Lung (tissue), 12 donors: ENCODE results near the gene NSMCE3. TPM values are rescaled to one million over a fixed set of nuclear protein-coding genes. Genes with fewer than 3 reads are reported as not detected.

ENCODE experiments used
- ATAC-seq: fragments of 200-7000 bp; cut with Tn5 transposase; one replicate; pipeline ENCODE4 v1.9.1; 2020; ENCODE audit warnings: moderate number of reproducible peaks; ENCODE audit not compliant: insufficient read depth, low FRiP score
- DNase-seq, 3 donors: peaks; one replicate each; pipeline ENCODE4 v3.0.0-alpha.2; 2013 to 2017
- H3K27ac ChIP-seq, 2 donors: one replicate each; pipeline ENCODE4 v1.5.1; 2013; ENCODE audit warnings: mild to moderate bottlenecking in 2 of 2, moderate library complexity in 2 of 2, control low read depth in 1 of 2, inconsistent platforms in 1 of 2, low read depth in 1 of 2, low read length in 1 of 2
- H3K27me3 ChIP-seq, 3 donors: one replicate each; pipeline ENCODE4 v1.5.1; 2013; ENCODE audit warnings: low read length in 2 of 3; ENCODE audit not compliant: control insufficient read depth in 3 of 3, insufficient read depth in 3 of 3
- H3K36me3 ChIP-seq, 4 donors: one replicate each; pipeline ENCODE4 v1.5.1; 2013; ENCODE audit warnings: low read length in 4 of 4, mild to moderate bottlenecking in 1 of 4, moderate library complexity in 1 of 4; ENCODE audit not compliant: control insufficient read depth in 4 of 4, insufficient read depth in 4 of 4
- H3K4me1 ChIP-seq, 5 donors: one replicate each; pipeline ENCODE4 v1.5.1; 2013; ENCODE audit warnings: low read length in 5 of 5, mild to moderate bottlenecking in 2 of 5, moderate library complexity in 1 of 5; ENCODE audit not compliant: control insufficient read depth in 5 of 5, insufficient read depth in 5 of 5
- H3K4me3 ChIP-seq: one replicate; pipeline ENCODE4 v1.5.1; 2013; ENCODE audit warnings: mild to moderate bottlenecking, control low read depth, moderate library complexity
- H3K9ac ChIP-seq, 2 donors: one replicate each; pipeline ENCODE4 v1.5.1; 2013; ENCODE audit warnings: low read length in 2 of 2, control low read depth in 1 of 2; ENCODE audit not compliant: insufficient read depth in 1 of 2
- H3K9me3 ChIP-seq, 4 donors: one replicate each; pipeline ENCODE4 v1.5.1; 2013; ENCODE audit warnings: low read length in 3 of 4, mild to moderate bottlenecking in 1 of 4, moderate library complexity in 1 of 4; ENCODE audit not compliant: control insufficient read depth in 4 of 4, insufficient read depth in 3 of 4
- WGBS, 2 donors: extraction: QIAGEN DNeasy Blood & Tissue Kit; methylation state at CpG; one replicate each; pipeline ENCODE4 v1.1.7; 2013; 5-methylcytosine and 5-hydroxymethylcytosine counted together
- polyA plus RNA-seq, 2 donors: library from polyadenylated mRNA; stranded (reverse); fragments of 200-250 nt; gene quantifications; one replicate each; pipeline ENCODE4 v1.2.1, GENCODE V29; 2013
- total RNA-seq, 2 donors: library from RNA; depleted of rRNA in 1 of 2; stranded (reverse); fragments of >200 nt in 1 of 2; gene quantifications; one replicate each; pipeline ENCODE4 v1.2.1, GENCODE V29; 2014 to 2021
- TF ChIP-seq, protein P1 (sequence below): IDR thresholded peaks from 2 replicates; pipeline ENCODE4 v1.5.1; 2012; ENCODE audit warnings: mild to moderate bottlenecking; ENCODE audit errors: control extremely low read depth, extremely low read depth
- donor health status: control.
- donor health status: control.
- donor health status: Bipolar disorder and iron deficiency.
- donor health status: healthy.
- donor health status: DM: yes; HTN: yes; CAD: no.

The NSMCE3 gene
- total and polyA plus RNA-seq, 4 donors: 4.8 to 11.4 (median 6.0) TPM

DNA sequence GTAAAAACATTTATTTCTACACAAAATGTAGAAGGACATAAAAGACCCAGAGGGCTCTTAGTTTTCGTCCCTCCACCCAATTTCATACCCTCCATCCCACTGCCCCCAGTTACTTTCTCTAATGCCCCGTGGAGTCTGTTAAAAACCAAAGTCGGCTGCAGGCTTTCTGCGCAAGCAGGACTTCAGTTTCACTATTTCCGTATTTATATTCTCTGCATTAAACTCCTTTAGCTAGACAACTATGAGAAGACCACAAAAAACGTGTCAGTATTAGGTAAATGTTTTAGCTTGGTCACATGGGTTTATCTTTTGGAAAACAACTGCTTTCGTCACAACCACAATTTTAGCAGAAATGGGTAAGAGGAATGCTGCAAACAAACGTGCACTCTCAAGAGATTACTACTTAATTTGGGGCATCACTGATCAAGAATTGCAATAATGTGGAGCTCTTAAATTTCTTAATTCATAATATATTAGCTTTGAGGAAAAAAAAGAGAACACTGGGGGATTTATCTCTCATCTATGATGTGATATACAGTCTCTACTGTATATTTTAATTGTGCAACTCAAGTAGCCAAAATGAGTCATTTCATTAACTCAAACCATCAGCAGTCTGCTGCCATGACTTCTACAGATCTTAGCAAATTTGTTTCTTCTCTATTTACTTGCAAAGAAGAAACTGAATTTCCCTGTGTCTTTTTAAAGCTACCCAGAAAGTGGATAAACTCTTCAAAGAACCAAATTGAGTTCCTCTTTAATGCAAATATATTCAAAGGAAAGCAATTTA is 740 bp upstream of the NSMCE3 start:
- DNase-seq: peak in 2 of 3 donors; percentile 56 to 58

DNA sequence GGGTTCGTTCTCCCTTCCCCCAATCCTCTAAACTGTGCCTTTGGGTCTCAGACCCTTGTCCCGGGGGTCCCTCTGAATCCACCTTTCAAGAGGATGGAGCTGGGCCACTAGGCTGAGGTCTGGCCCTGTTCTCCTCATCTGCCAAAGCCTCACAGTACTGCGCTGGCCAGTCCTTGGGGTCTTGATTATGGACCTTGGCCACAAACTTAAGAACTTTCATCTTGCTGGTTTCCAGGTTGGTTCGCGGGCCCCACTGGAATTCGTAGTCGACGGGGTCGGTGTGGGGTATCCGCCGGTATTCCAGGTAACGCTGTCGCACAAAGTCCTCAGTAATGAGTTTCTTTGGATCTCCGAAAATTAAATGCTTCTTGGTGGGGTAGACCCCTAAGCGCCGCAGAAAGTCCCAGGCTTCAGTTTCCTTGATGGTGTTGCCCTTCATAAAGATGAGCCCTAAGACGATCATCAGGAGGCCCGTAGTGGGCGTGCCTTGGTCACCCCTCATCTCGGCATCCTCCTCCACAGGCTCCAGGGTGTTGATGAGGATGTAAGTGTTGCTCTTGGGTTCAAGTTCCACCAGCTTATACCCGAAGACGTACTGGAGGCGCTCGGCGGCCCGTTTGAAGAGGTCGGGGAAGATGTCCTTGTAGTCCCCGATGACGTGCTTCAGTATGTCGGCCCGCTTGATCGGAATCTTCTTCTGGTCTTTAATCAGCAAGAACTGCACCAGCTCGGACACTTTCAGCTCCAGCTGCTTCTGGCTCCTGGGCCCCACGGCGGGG is 727 bp downstream of the NSMCE3 start:
- Histone ChIP-seq H3K27ac (peak overlapping the region; percentile 94 to 96), H3K9me3 (no peaks in the 10 kb centered on the region), H3K9ac (peak overlapping the region; percentile 88), H3K27me3 (no peaks in the 10 kb centered on the region), H3K36me3 (no peaks in the 10 kb centered on the region), H3K4me1 (peaks cover 4 to 33% (median 6%) of the 10 kb centered on the region in 5 donors), H3K4me3 (peak overlapping the region; percentile 87)
- WGBS, 2 donors: 5% methylated on average over 35 of the region's 35 CpGs
- peak; percentile 31 for ATAC-seq
- peak; percentile 43 to 69 (median 62) for DNase-seq
- TF ChIP-seq, protein P1, sequence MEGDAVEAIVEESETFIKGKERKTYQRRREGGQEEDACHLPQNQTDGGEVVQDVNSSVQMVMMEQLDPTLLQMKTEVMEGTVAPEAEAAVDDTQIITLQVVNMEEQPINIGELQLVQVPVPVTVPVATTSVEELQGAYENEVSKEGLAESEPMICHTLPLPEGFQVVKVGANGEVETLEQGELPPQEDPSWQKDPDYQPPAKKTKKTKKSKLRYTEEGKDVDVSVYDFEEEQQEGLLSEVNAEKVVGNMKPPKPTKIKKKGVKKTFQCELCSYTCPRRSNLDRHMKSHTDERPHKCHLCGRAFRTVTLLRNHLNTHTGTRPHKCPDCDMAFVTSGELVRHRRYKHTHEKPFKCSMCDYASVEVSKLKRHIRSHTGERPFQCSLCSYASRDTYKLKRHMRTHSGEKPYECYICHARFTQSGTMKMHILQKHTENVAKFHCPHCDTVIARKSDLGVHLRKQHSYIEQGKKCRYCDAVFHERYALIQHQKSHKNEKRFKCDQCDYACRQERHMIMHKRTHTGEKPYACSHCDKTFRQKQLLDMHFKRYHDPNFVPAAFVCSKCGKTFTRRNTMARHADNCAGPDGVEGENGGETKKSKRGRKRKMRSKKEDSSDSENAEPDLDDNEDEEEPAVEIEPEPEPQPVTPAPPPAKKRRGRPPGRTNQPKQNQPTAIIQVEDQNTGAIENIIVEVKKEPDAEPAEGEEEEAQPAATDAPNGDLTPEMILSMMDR: no peak

More for the DNA sequence above, 740 bp upstream of the NSMCE3 start:
- H3K36me3 ChIP-seq: no peaks in the 10 kb centered on the region
- ATAC-seq: no peak
- no peaks in the 10 kb centered on the region for H3K9me3 ChIP-seq
- peak overlapping the region in 1 of 2 donors; percentile 96 for H3K27ac ChIP-seq
- no peaks in the 10 kb centered on the region for H3K27me3 ChIP-seq
- TF ChIP-seq, protein P1: no peak
- peak overlapping the region; percentile 84 to 88 for H3K9ac ChIP-seq
- peaks cover 4 to 33% (median 6%) of the 10 kb centered on the region in 5 donors for H3K4me1 ChIP-seq
- peak overlapping the region; percentile 87 for H3K4me3 ChIP-seq
- WGBS, 2 donors: 0 to 1% methylated on average over 8 of the region's 8 CpGs

DNA sequence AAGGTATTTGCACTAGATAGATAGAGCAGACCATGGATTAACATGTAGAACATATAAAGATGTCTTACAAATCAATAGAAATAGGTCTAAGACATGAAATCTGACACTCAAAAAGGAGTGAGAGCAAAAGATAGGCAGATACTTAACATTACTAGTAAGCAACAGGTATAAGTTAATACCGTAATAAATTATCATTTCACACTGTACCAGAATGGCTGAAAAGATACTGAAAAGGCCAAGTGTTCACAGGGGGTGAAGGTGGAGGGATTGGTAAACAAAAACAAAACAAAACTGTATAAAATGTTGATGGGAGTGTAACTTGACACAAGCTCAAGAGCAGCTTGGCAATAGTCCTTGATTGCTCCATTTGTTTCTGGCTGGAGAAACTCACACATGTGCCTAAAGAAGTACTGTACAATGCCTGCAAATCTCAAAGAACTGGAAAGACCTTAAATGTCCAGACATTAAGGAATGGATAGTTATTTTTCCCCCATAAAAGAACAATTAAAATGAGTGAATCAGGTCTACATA is 3.5 kb downstream of the NSMCE3 start:
- WGBS, 2 donors: 98 to 100% methylated on average over 1 of the region's 1 CpG
- no peak for ATAC-seq
- H3K9me3 ChIP-seq: no peaks in the 10 kb centered on the region
- H3K4me1 ChIP-seq: peaks cover 4 to 33% (median 6%) of the 10 kb centered on the region in 5 donors
- H3K36me3 ChIP-seq: no peaks in the 10 kb centered on the region
- H3K9ac ChIP-seq: no peak overlapping the region
- DNase-seq: peak in 2 of 3 donors; percentile 57 to 80
- H3K27ac ChIP-seq: no peak overlapping the region
- TF ChIP-seq, protein P1: no peak
- no peak overlapping the region for H3K4me3 ChIP-seq
- H3K27me3 ChIP-seq: no peaks in the 10 kb centered on the region
